ENCODE measurements around the gene EFNA5. TPM values are rescaled to one million over a fixed set of nuclear protein-coding genes. Genes with fewer than 3 reads are reported as not detected.

Gene EFNA5
- total RNA-seq, 1 experiment from 2014 or later, result 0.22 TPM

- RAD21 ChIA-PET (ENCODE audit: low non-redundant PET in 1 of 2, low total read pairs in 2 of 2, uncharacterized antibody in 2 of 2, unreplicated experiment in 2 of 2), result no interaction called here
- TF ChIP-seq TCF7L2 (IDR thresholded peaks at IDR 0.05; ENCODE audit: borderline replicate concordance, extremely low read depth, insufficient read depth, insufficient read length) (no peak), MAX (IDR thresholded peaks at IDR 0.05) (no peak), RAD21 (IDR thresholded peaks at IDR 0.05; ENCODE audit: low read depth) (no peak), ELF1 (IDR thresholded peaks at IDR 0.05; ENCODE audit: borderline replicate concordance, low read depth) (no peak), ZFX (IDR thresholded peaks at IDR 0.05) (no peak), EZH2 (IDR thresholded peaks at IDR 0.05) (no peak), FOSL1 (IDR thresholded peaks at IDR 0.05; ENCODE audit: low read depth) (no peak), POLR2AphosphoS5 (IDR thresholded peaks at IDR 0.05; ENCODE audit: low read depth, low read length) (no peak), SP1 (IDR thresholded peaks at IDR 0.05; ENCODE audit: low read depth) (no peak), SIN3A (IDR thresholded peaks at IDR 0.05; ENCODE audit: low read depth) (no peak), YY1 (IDR thresholded peaks at IDR 0.05; ENCODE audit: extremely low read depth, insufficient replicate concordance, low read depth, low read length) (no peak), REST (IDR thresholded peaks at IDR 0.05; ENCODE audit: low read depth) (no peak), EZH2phosphoT487 (IDR thresholded peaks at IDR 0.05; ENCODE audit: borderline replicate concordance) (no peak), ATF3 (IDR thresholded peaks at IDR 0.05) (no peak)
- CTCF ChIA-PET, result no interaction called here
- no peak overlapping the region for H2AFZ ChIP-seq (ENCODE audit: low read depth, low read length, poor library complexity, severe bottlenecking)
- H3K36me3 ChIP-seq (ENCODE audit: control insufficient read depth in 1 of 2, insufficient read depth in 2 of 2, low read length in 2 of 2), result no peaks in the 10 kb centered on the region
- peaks cover 0 to 10% of the 10 kb centered on the region in 2 experiments; a peak in 2 of 4 replicates for H3K4me1 ChIP-seq (ENCODE audit: control insufficient read depth in 1 of 2, insufficient read depth in 2 of 2, low read length in 2 of 2)
- H3K9ac ChIP-seq (ENCODE audit: low read length), result no peak overlapping the region
- DNase-seq (ENCODE audit: low read depth, low spot score) (no peak), ATAC-seq (no peak)
- no peaks in the 10 kb centered on the region for H3K79me2 ChIP-seq (ENCODE audit: insufficient read depth, low read length)
- H4K20me1 ChIP-seq (ENCODE audit: insufficient read depth), result no peaks in the 10 kb centered on the region
- BruUV-seq (replicated peaks), result no TSS peak
- POLR2A ChIA-PET, result no interaction called here
- H3K9me2 ChIP-seq (ENCODE audit: insufficient read depth), result no peaks in the 10 kb centered on the region
- no peak overlapping the region for H3K4me3 ChIP-seq (replicated peaks in 1 of 2; ENCODE audit: low read depth in 1 of 2, low read length in 2 of 2)
- H3K9me3 ChIP-seq (ENCODE audit: control insufficient read depth in 1 of 2, insufficient read depth in 1 of 2, low read depth in 1 of 2, low read length in 2 of 2), result no peaks in the 10 kb centered on the region
- no peak overlapping the region for H3K4me2 ChIP-seq (ENCODE audit: low read length)
- intact Hi-C loops (cut with micrococcal nuclease), result no loop called here
- H3K27ac ChIP-seq (ENCODE audit: low read depth, low read length), result no peak overlapping the region
- no peaks in the 10 kb centered on the region for H3K27me3 ChIP-seq (ENCODE audit: insufficient read depth, low read length)
Measured at GRCh38 chr5:107483231-107484024, 187.3 kb downstream of the EFNA5 start.
